Stimulated activated CD8-positive, alpha-beta memory T cell treated with anti-CD3 and anti-CD28 coated beads, Interleukin-7, amount 100 ng/mL, for 24 hours (primary cell): ENCODE measurements around the gene MAML3.

Experiments used
- DNase-seq: peaks from one replicate; pipeline ENCODE4 v3.0.0-alpha.2; 2020; ENCODE audit warnings: low read depth

MAML3 gene

DNA sequence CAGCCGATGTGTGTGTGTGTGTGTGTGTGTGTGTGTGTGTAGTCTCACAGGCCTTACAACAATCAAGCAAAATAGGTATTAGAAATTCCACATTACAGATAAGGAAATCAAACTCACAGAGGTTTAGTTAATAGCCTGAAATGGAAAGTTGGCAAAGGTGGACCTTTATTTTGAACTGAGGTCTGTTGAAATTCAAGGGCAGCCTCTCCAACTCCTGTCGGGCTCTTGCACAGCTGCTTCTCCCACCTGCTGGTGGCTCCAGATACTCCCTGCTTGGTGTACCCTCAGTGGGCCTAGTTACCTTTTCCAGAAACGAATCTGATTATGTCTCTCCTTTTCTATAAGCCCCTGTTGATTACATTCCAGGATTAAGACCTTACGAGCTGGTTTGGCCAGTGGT lies 292.5 kb downstream of the MAML3 start:
- DNase-seq, result no peak

DNA sequence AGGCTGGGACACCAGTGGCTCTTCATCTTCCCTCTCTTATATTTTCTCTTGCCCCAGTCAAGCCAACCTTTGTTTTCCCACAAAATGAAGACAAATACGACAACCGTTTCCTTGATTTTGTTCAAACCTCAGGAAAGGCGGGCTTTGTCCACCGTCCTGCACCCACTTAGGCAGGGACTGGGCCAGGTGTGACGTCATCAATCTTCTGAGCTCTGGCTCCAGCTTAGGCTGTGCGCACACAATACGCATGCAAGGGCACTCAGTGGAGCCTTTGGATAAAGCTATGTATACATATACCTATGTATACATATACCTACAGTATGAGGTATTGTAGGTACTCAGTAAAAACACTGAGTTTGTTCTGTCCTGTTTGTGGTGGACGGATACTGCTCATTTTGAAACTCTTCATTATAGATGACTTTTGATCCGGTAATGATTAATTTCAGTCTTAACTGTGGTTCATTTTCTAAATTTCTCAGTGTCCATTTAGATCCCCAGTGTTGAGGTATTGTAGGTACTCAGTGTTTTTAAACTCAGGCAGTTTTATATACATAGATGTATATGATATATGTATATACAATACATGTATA lies 293.5 kb downstream of the MAML3 start:
- no peak for DNase-seq

DNA sequence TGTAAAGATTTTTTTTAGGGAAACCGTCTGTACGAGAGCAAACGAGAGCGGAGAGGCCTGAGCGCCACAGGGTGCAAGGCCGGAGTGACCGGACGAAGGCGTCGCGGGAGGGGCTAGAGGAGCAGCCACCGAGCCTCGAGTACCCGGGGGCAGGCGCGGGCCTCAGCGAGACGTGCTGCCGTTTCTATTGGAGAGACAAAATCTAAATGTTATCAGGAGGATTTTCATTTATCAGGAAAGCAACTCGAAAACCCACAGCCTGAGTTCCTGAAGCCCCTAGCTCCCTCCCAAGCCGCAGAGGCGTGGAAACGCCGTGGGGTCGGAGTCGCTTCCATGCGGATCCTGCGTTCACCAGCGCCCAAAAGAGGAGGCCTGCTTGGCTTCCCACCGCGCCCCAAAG lies 294.1 kb downstream of the MAML3 start:
- DNase-seq, result no peak

DNA sequence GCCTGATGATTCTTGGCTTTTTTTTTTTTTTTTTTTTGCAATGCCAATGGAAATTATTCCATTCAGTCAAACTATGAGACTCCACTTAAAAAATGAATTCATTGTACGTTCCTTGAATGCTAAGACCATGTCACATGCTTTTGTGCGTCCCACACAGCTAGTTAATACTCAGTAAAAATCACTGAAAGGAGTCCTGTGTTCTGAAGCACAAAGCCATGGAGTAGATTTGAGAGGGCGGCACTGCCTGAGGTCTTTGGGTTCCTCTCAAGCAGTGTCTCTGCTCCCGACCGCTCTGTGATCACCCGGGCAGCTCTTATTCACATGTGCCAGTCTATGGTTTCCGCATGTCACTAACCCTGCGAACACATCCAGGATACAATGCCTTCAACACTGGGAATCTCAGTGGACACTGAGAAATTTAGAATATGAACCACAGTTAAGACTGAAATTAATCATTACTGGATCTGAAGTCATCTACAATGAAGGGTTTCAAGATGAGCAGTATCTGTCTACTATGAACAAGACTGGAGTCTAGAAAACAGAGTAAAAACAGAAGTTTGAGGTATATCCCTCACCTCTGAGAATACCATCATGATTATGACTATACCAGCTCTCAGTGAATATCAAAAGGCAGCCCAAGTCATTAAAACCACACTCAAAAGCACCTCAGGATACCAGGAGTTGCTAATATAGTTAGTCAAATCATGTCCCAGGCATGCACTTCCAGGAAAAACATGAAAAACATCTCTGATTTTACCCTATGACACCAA lies 295.4 kb downstream of the MAML3 start:
- no peak for DNase-seq

DNA sequence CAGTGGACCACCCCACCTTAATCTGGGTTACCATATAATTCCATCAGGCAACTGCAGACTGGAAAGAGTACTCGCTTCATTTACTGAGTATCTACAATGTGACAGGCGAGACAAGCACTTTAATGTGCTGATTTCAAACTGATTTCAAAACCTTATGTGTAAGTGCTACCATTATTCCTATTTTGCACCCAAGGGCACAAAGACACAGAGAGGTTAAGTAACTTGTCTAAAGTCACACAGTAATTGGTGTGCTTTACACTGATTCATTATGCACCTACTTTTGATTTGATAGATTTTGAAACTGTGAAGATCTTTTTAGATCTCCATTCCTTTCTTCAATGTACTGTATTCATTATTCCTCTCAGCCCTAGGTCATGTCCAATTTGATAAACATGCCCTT lies 296.0 kb downstream of the MAML3 start:
- no peak for DNase-seq

DNA sequence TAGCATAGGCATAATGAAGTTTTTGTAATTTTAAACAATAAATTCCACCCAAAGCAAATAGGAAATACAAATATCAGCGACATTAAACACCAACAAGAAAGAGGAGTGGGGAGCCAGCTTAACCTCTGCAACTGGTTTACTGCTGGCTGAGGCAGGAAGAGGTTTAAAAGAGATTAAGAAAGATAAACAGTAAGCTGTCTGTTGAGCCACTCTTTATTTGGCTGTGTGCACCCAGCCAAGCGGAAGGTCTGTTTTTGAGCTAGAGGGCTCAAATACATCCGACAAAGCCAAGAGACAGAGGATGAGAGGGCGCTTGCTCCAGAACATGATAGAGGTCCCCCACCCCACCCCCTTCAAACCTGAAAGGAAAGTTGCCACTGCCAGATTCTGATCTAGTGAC lies 297.0 kb downstream of the MAML3 start:
- DNase-seq, result no peak

DNA sequence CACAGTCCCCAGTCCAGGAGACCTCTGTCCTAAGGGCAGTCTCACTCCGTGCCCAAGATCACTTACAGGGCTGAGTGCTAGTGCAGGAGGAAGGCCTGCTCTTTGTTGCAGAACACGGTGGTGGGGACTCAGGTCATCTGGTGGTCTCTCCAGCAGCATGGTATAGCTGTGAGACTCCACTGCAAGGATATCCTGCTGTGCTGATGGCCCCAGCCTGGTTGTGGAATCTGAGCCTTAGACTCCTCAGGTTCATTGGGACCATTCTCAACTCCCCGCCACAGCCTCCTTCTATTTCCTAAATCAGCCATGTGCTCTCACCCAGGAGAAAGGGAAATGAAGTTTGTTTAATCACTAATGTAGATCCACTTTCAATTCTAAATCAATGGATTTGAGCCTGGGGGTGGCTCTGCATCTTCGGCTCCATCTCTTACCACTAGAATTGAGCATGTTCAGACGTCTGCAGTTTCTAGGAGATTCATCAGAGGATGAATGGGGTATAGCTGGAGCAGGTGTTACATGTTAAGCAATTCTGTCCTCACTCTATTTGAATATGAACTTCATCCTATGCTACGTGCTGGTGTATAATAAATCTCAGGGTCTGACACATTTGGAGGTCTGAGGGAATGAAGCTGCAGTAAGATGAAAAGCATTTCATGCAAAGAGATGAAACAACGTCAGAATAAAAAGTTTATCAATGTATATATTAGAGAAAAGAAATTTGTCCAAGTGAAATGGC lies 299.1 kb downstream of the MAML3 start:
- no peak for DNase-seq

DNA sequence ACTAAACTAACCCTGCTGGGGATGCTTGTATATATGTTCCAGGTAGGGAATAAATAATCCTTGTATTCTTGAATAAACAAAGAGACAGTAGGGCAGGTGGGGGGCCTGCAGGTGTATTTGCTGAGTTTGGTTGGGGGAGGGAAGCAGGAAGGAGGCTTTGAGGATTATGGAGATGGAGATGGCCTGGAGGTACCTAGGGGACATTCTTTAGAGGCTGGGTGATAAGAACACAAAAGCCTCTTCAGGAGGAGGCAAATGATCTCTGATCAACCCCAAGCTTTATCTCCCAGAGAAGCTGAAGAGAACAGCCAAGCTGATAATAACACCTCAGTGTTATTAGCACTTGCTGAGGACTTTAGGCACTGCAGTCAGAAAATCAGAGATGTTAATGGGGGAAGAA lies 300.7 kb downstream of the MAML3 start:
- DNase-seq, result no peak

DNA sequence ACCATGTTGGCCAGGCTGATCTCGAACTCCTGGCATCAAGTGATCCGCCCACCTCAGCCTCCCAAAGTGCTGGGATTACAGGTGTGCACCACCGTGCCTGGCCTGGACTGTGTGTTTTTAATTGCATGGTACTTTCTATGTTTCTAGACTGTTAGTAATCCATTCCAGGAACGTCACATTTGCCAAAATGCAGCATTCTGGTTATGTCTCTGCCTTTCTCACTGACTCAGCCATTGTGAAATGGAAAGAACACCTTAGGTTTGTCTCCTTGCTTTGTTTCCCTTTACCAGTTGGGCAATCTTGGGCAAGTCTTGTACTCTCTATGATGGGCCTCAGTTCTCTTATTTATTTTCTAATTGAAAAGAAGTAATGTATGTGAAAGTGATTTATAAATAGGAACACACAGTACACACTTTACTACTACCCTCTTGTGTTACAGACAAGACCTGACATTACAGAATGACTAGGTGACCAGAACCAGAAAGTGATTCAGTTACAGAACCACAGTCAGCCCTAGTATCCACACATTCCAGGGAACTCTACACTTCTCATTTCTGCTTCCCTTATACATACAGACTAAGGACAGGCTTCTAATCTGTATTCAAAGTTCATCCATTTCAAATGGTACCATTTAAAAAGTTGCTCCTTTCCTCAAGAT lies 301.2 kb downstream of the MAML3 start:
- DNase-seq, result no peak

DNA sequence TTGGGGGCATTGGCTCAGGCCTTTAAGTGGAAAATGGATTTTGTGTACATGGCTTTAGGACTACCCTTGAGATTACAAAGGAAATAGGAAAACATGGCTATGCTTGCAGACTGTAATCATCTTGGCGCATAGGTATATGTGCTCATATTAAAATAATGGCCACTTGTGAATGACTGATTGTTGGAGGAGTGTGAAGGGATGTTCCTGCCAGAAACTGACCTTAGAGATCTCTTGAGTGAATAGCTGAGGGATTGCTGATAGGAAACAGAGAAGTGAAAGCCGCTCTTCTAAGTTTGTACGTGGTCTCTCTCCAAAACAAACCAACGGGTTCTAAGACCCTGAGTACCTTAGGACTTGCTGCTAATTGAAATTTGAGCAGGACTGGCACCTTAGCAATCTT lies 302.3 kb downstream of the MAML3 start:
- no peak for DNase-seq

DNA sequence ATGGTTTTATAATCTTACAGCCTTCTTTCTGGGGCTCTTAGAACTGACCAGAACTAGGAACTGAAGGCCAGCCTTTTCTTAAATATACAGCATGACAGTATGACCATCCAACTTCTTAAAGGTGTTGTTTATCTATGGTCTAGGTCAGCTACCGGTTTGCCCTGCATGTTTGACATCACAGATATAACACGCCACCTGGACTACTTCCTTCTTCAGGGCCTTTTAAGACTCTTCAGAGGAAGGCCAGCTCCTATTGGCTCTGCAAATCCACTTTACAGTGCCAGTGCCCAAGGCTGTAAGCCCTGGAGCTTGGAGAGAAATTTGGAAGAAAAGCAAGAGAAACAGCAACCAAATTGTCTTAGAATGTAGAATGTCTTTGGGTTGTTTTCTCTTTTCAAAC lies 302.9 kb downstream of the MAML3 start:
- no peak for DNase-seq

DNA sequence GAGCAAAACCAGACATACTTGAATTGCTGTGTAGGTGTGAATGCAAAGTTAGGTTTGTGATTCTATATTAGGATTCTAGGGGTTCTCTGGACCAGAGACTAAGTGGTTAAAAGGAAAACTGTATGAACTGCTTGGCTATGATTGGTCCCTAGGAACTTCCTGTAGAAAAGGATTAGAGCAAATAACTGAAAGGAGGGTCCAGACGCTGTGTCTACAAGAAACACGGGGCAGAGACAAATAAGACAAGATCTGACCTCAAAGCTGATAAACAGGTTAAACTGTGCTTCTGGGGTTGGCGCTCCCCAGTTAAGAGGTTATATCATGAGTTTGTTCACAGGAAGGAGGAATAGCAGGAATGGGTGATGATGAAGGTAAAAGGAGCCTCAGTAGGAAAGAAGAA lies 304.8 kb downstream of the MAML3 start:
- no peak for DNase-seq

DNA sequence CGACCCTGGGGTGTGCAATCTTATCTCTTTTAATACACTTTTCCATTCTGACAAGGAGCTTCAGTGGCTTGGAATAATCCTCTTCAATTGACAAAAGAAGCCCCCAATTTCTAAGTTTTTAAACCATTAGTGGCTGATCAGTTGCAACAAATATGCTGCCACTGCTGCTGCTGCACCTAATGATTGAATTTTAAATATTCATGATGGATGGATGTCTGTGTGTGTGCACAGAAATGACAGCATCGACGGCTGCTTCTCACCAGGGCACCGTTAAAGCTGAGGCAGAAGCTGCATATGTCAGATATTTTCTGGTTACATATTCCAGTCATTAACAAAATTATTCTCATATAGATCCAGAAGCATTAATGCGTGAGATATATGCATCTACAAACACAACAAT lies 306.0 kb downstream of the MAML3 start:
- DNase-seq, result no peak

DNA sequence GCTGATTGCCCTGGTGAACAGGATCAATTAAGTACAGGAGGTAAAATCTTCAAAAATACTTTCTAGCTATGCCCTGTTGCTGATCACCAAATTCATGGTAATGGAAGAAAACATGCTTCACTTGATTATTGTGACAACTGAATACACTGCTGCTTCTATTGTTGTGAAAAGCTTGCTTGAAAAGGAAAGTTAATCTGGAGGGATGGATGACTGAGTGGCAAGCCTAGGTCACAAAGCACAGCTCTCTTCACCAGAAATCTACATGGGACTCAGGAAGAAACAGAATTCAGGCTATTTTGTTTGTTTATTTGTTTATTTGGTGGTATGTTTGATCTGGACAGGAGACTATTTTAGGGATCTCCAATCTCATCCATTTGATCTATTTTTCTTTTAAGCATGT lies 306.4 kb downstream of the MAML3 start:
- DNase-seq, result no peak

DNA sequence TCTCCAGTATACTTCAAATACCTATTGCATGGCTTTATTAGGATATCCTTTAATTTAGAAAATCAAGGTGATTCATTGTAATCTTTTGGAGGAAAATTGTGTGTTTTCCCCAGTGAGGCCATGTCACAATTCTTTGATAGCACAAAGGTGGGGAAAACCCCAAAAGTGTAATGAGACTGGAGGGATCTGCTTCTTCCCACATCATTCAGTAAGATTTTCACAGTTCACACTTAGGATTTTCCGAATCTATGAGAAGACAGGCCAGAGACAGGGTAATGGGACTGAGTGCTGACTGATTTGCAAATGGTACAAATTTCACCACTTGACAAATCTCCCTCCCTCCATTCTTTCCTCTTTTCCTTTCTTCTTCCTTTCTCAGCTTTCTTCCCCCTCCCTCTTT lies 307.2 kb downstream of the MAML3 start:
- DNase-seq, result no peak

DNA sequence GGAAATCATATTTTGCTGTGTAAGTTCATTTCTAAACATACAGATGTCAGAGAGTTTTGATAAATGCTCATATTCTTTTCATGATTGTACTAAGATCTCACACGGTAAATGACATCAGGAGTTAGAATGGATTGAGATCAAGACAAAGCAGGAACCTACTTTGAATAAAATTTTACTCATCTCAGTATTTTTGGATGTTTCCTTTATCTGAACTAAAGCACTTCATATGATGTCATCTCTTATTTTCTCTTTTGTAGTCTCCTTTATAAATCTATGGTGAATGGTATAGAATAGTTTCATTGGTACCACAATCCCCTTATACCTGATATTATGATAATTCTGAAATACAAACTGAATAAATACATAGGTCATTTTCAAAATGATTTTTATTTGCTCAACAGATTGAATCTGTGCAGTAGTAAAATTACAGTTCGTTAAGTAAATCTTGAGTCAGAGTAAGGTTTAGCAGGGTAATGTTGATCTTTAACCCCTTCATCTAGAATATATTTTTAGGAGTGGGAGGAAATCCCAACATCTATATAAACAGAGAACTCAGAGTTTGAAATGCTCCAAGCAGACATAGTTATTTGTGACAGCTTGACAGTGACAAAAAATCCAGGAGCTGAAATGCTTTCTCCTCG lies 308.4 kb downstream of the MAML3 start:
- DNase-seq, result no peak

DNA sequence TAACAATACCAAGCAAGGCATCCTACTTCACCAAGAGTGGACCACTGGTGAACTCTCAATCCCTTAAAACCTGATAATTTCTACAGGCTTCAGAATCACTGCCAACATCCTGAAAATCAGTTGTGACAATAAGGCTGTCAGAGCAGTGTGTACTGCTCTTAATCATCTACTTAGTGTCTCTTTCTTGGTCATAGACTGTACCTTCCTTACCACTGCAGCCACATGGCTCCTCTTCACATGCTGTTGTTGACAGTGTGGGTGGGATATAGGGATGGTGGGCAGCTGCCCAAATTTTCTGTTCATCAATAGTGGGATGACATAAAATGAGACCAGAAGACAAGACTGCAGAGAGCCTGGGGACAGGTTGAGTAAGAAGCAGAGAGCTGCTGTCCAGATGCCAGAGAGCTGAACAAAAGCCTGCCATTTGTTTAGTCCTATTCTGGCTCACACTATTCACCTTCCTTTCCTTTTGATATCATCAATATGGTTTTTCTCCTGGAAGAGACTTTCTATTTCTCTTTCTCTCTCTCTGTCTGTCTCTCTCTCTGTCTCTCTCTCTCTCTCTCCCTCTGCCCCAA lies 309.4 kb downstream of the MAML3 start:
- no peak for DNase-seq

DNA sequence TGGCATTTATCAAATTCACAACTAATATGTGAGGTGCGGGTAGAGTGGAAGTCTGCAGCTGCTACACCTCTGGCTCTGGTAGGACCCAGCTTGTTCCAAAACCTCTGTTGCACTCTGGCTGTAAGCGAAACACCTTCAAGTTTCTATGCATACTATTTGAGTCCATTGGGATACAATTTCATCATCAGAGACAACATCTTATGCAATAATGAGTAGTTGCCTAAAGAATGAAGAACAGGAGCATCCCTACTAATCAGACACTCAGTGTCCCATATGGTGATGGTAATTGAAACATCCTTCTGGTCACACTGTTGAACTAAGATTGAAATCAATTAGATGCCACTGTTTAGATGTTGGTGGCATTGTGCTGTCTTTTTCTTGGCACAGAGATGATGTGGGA lies 309.9 kb downstream of the MAML3 start:
- no peak for DNase-seq

DNA sequence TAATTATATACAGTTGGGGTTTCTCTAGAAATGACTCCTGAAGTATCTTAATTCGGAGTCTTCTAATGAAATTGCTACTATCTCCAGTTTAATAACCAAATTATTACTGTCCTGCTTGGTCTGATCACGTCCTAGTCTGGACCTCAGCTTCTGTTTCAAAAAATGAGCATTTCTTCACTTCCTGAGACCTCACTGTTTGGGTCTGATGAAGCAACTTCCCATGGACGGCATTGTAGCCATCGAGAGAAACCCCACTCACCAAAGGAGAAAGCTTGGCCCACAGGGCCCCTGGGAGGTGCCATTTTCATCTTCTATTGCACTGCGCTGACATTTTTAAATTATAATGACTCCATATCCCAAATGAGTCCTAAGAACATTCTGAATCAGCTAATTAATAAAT lies 310.3 kb downstream of the MAML3 start:
- DNase-seq, result no peak

DNA sequence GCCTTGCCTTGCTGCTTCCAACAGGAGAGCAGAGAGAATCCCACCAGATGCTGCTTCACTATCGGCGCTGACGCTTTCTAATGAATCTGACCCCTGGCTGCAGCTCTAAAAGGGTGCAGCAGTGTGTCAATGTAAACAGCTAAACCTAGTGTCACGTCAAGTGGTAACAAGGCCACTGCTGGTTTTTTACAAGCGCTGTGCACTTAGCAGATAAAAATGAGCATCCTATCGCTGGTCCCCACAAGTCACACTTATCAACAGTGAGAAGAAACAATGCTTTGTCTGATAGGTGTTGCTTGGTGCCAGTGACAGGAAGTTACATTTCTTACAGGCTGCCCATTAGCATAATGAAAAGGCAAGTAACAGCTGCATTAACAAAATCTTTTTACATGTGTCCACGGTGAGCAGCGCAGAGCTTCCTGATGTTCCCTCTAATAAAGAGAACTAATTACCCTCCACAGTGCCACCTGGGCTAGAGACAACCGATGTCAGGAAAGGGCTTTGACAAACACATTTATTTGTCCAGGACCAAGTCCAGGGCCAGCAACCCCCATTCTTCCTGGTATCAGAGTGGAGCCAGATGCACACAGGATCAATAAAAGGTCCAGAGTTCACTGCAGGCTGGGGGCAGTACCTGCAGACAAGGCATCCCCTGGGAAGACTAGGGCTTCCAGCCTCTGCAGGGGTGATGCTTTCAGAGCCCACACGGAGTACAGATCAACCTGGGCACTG lies 312.4 kb downstream of the MAML3 start:
- no peak for DNase-seq

DNA sequence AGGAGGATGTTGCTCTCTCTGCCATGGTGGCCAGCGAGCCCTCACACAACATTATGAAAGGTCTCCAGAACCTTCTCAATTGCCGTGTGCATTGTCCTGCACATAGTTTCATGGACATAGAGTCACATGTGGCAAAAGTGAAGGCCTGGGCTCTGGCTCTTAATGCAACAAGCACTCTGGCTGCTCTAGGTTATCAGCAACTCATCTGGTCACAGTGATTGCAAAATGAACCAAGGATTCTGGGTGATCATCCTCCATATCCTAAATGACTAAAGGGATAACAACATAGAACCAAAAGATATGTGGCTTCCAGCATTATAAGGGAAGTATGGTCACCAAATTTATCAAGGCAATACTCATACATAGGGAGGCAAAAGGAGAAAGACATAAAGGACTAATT lies 313.2 kb downstream of the MAML3 start:
- no peak for DNase-seq
